H9 (cell line): ENCODE measurements around the gene TSC1. TPM values are rescaled to one million over a fixed set of nuclear protein-coding genes. Genes with fewer than 3 reads are reported as not detected.

Source experiments
- DNase-seq: peaks from one replicate; pipeline ENCODE4 v3.0.0-alpha.2; 2017
- H2AFZ ChIP-seq: one replicate; pipeline ENCODE4 v1.6.1; 2013; ENCODE audit warnings: mild to moderate bottlenecking, low read length, control low read depth, moderate library complexity
- H2AK5ac ChIP-seq: 2 replicates; pipeline ENCODE4 v1.6.1; 2013; ENCODE audit warnings: low read length, control low read depth, mixed read lengths; ENCODE audit not compliant: insufficient read length
- H2BK120ac ChIP-seq: one replicate; pipeline ENCODE4 v1.6.1; 2013; ENCODE audit warnings: low read depth, mild to moderate bottlenecking, low read length, control low read depth, inconsistent platforms; ENCODE audit not compliant: poor library complexity, severe bottlenecking
- H2BK12ac ChIP-seq: 2 replicates; pipeline ENCODE4 v1.6.1; 2013; ENCODE audit warnings: low read length, control low read depth, mixed read lengths, low read depth; ENCODE audit not compliant: insufficient read length
- H2BK15ac ChIP-seq: 2 replicates; pipeline ENCODE4 v1.6.1; 2013; ENCODE audit warnings: low read depth, low read length, control low read depth
- H2BK20ac ChIP-seq: one replicate; pipeline ENCODE4 v1.6.1; 2013; ENCODE audit warnings: low read depth, mild to moderate bottlenecking, low read length, control low read depth, inconsistent platforms; ENCODE audit not compliant: poor library complexity, severe bottlenecking
- H2BK5ac ChIP-seq: 2 replicates; pipeline ENCODE4 v1.6.1; 2013; ENCODE audit warnings: low read length, control low read depth, mixed read lengths; ENCODE audit not compliant: insufficient read length
- H3K14ac ChIP-seq: 2 replicates; pipeline ENCODE4 v1.6.1; 2013; ENCODE audit warnings: low read length, control low read depth; ENCODE audit not compliant: insufficient read depth
- H3K18ac ChIP-seq: 2 replicates; pipeline ENCODE4 v1.6.1; 2013; ENCODE audit warnings: low read depth, mild to moderate bottlenecking, mixed read lengths, low read length, control low read depth; ENCODE audit not compliant: insufficient read length
- H3K23ac ChIP-seq: 2 replicates; pipeline ENCODE4 v1.6.1; 2013; ENCODE audit warnings: low read length, control low read depth, mixed read lengths, low read depth; ENCODE audit not compliant: insufficient read length
- H3K23me2 ChIP-seq: 2 replicates; pipeline ENCODE4 v1.6.1; 2013; ENCODE audit warnings: low read depth, mild to moderate bottlenecking, mixed read lengths, low read length, control low read depth; ENCODE audit not compliant: insufficient read length, poor library complexity, severe bottlenecking
- H3K27ac ChIP-seq: 2 replicates; pipeline ENCODE4 v1.5.1; 2013; ENCODE audit warnings: low read length, control low read depth, mixed read lengths, low read depth; ENCODE audit not compliant: insufficient read length
- H3K27me3 ChIP-seq: 2 replicates; pipeline ENCODE4 v1.6.1; 2013; ENCODE audit warnings: low read length, control low read depth, inconsistent platforms; ENCODE audit not compliant: insufficient read depth
- H3K4ac ChIP-seq: 2 replicates; pipeline ENCODE4 v1.6.1; 2013; ENCODE audit warnings: low read depth, mild to moderate bottlenecking, control low read depth, inconsistent platforms, low read length, moderate library complexity
- H3K4me1 ChIP-seq: 2 replicates; pipeline ENCODE4 v1.6.1; 2013; ENCODE audit warnings: low read length, control low read depth, inconsistent platforms; ENCODE audit not compliant: insufficient read depth
- H3K4me2 ChIP-seq: 2 replicates; pipeline ENCODE4 v1.6.1; 2013; ENCODE audit warnings: low read length, control low read depth, mixed read lengths; ENCODE audit not compliant: insufficient read length, insufficient read depth
- H3K56ac ChIP-seq: 2 replicates; pipeline ENCODE4 v1.6.1; 2013; ENCODE audit warnings: low read depth, mild to moderate bottlenecking, mixed read lengths, low read length, control low read depth; ENCODE audit not compliant: insufficient read length
- H3K79me1 ChIP-seq: 2 replicates; pipeline ENCODE4 v1.6.1; 2013; ENCODE audit warnings: low read depth, mild to moderate bottlenecking, moderate library complexity, low read length, control low read depth, inconsistent platforms; ENCODE audit not compliant: insufficient read depth, poor library complexity, severe bottlenecking
- H3K79me2 ChIP-seq: 2 replicates; pipeline ENCODE4 v1.6.1; 2013; ENCODE audit warnings: low read length, control low read depth, inconsistent platforms; ENCODE audit not compliant: insufficient read depth
- H3K9ac ChIP-seq: 2 replicates; pipeline ENCODE4 v1.6.1; 2013; ENCODE audit warnings: low read length, control low read depth, mixed read lengths; ENCODE audit not compliant: insufficient read length; ENCODE audit errors: extremely low read depth
- H3K9me3 ChIP-seq: one replicate; pipeline ENCODE4 v1.6.1; 2013; ENCODE audit warnings: low read depth, low read length, inconsistent platforms; ENCODE audit not compliant: control insufficient read depth
- H3T11ph ChIP-seq: one replicate; pipeline ENCODE4 v1.6.1; 2013; ENCODE audit warnings: mild to moderate bottlenecking, low read length, control low read depth, inconsistent platforms
- H4K20me1 ChIP-seq: one replicate; pipeline ENCODE4 v1.6.1; 2013; ENCODE audit not compliant: control insufficient read depth, insufficient read length, insufficient read depth
- H4K5ac ChIP-seq: 2 replicates; pipeline ENCODE4 v1.6.1; 2013; ENCODE audit warnings: low read depth, mild to moderate bottlenecking, mixed read lengths, low read length, control low read depth; ENCODE audit not compliant: insufficient read length
- H4K8ac ChIP-seq: replicated peaks from 2 replicates; pipeline ENCODE4 v1.6.1; 2013; ENCODE audit warnings: low read length, control low read depth, mixed read lengths, low read depth; ENCODE audit not compliant: insufficient read length
- H4K91ac ChIP-seq: 2 replicates; pipeline ENCODE4 v1.6.1; 2013; ENCODE audit warnings: low read depth, mild to moderate bottlenecking, moderate library complexity, mixed read lengths, low read length, control low read depth; ENCODE audit not compliant: insufficient read length
- H3K27ac Mint-ChIP-seq, 3 experiments: 2 replicates in 2 of 3; 3 replicates in 1 of 3; pipeline ENCODE4 v1.8.0; 2020 to 2021; ENCODE audit warnings: mixed read lengths in 3 of 3, mild to moderate bottlenecking in 1 of 3, moderate library complexity in 1 of 3
- H3K27me3 Mint-ChIP-seq: 2 replicates; pipeline ENCODE4 v1.8.0; 2021; ENCODE audit warnings: low read depth, mild to moderate bottlenecking, moderate library complexity, mixed read lengths
- H3K36me3 Mint-ChIP-seq, 3 experiments: 2 replicates in 2 of 3; 3 replicates in 1 of 3; pipeline ENCODE4 v1.8.0; 2020 to 2021; ENCODE audit warnings: low read depth in 3 of 3, mixed read lengths in 3 of 3; ENCODE audit not compliant: insufficient read depth in 1 of 3
- H3K4me1 Mint-ChIP-seq, 2 experiments: 2 replicates each; pipeline ENCODE4 v1.8.0; 2020; ENCODE audit warnings: mixed read lengths in 2 of 2
- H3K4me3 Mint-ChIP-seq, 2 experiments: 2 replicates in 1 of 2; 3 replicates in 1 of 2; pipeline ENCODE4 v1.8.0; 2020 to 2021; ENCODE audit warnings: mild to moderate bottlenecking in 2 of 2, mixed read lengths in 2 of 2, moderate library complexity in 1 of 2
- H3K9me3 Mint-ChIP-seq, 2 experiments: 2 replicates in 1 of 2; 3 replicates in 1 of 2; pipeline ENCODE4 v1.8.0; 2020; ENCODE audit warnings: mild to moderate bottlenecking in 2 of 2, mixed read lengths in 2 of 2, moderate library complexity in 1 of 2
- WGBS: extraction: QIAGEN DNeasy Blood & Tissue Kit; methylation state at CpG from one replicate; pipeline ENCODE4 v1.1.7; 2013; ENCODE audit warnings: missing lambda C conversion rate, low lambda C conversion rate, mixed read lengths; ENCODE audit not compliant: insufficient read length; ENCODE audit errors: extremely low coverage; 5-methylcytosine and 5-hydroxymethylcytosine counted together
- total RNA-seq: library from RNA; stranded (reverse); gene quantifications from 2 replicates; pipeline ENCODE4 v1.2.1, GENCODE V29; 2021
- TF ChIP-seq, protein P1 (sequence below): fragments of 200-600 bp; sonication (generic); conservative IDR thresholded peaks from 3 replicates; pipeline ENCODE4 v1.8.0; 2021; ENCODE audit warnings: antibody characterized with exemption, mild to moderate bottlenecking

TSC1 gene
- total RNA-seq, 1 experiment from 2014 or later = 32.7 TPM

DNA sequence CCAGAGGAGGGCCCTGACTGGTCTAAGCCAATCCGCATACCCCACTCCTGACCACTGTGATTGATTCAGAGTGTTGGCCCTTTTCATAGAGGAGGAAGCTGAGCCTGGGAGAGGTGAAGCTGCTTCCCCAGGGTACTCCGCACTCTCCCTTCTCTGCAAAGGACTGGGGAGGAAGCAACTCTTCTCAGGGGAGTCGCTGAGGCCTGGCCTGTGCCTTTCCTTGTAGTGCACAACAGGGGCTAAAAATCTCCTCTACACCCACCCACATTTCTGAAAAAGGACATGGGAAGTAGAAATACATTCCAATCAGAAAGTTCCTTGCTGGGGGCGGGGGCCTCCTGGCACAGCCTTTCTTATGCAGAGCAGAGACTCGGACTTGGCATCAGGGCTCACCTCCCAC is 88.5 kb downstream of the TSC1 start:
- Histone ChIP-seq H3K79me2 (no peaks in the 10 kb centered on the region), H3K14ac (no peak overlapping the region), H4K20me1 (no peaks in the 10 kb centered on the region), H3T11ph (no peak overlapping the region), H3K4me2 (no peak overlapping the region), H3K4me1 (no peaks in the 10 kb centered on the region), H4K5ac (no peak overlapping the region), H3K9ac (no peak overlapping the region), H2BK120ac (no peak overlapping the region), H3K9me3 (no peaks in the 10 kb centered on the region), H2BK15ac (no peak overlapping the region), H3K18ac (no peak overlapping the region), H3K23ac (no peak overlapping the region), H4K8ac (no peak overlapping the region), H3K23me2 (no peaks in the 10 kb centered on the region), H2BK12ac (no peak overlapping the region), H3K4ac (no peak overlapping the region), H2BK20ac (no peak overlapping the region), H2BK5ac (no peak overlapping the region), H4K91ac (no peak overlapping the region), H3K27ac (no peak overlapping the region), H3K27me3 (no peaks in the 10 kb centered on the region), H3K56ac (no peak overlapping the region), H2AK5ac (no peak overlapping the region), H3K79me1 (no peaks in the 10 kb centered on the region), H2AFZ (no peak overlapping the region)
- H3K27ac Mint-ChIP-seq = no peak overlapping the region
- TF ChIP-seq, protein P1, sequence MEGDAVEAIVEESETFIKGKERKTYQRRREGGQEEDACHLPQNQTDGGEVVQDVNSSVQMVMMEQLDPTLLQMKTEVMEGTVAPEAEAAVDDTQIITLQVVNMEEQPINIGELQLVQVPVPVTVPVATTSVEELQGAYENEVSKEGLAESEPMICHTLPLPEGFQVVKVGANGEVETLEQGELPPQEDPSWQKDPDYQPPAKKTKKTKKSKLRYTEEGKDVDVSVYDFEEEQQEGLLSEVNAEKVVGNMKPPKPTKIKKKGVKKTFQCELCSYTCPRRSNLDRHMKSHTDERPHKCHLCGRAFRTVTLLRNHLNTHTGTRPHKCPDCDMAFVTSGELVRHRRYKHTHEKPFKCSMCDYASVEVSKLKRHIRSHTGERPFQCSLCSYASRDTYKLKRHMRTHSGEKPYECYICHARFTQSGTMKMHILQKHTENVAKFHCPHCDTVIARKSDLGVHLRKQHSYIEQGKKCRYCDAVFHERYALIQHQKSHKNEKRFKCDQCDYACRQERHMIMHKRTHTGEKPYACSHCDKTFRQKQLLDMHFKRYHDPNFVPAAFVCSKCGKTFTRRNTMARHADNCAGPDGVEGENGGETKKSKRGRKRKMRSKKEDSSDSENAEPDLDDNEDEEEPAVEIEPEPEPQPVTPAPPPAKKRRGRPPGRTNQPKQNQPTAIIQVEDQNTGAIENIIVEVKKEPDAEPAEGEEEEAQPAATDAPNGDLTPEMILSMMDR = no peak
- peaks cover 19% of the 10 kb centered on the region for H3K27me3 Mint-ChIP-seq
- WGBS = no CpG with 5 or more reads among the region's 5 CpGs
- H3K4me1 Mint-ChIP-seq = peaks cover 28 to 34% of the 10 kb centered on the region in 2 experiments
- H3K4me3 Mint-ChIP-seq = no peak overlapping the region
- H3K36me3 Mint-ChIP-seq = no peaks in the 10 kb centered on the region
- no peaks in the 10 kb centered on the region; a peak in 1 of 5 replicates for H3K9me3 Mint-ChIP-seq
- DNase-seq = no peak
